Endothelial cell of umbilical vein (primary cell): ENCODE results near the gene NKAP.

Experiments
- FOS ChIP-seq: IDR thresholded peaks from 2 replicates; pipeline ENCODE4 v1.6.1; 2011; ENCODE audit warnings: mild to moderate bottlenecking, low read length, moderate library complexity, borderline replicate concordance; ENCODE audit not compliant: insufficient read depth
- POLR2A ChIP-seq: IDR thresholded peaks from 2 replicates; pipeline ENCODE4 v1.6.1; 2012; ENCODE audit warnings: low read depth, mild to moderate bottlenecking, control low read depth, low read length
- TF ChIP-seq, protein P1 (sequence below), 2 donors: IDR thresholded peaks; 1 replicate in 1 of 2; 2 replicates in 1 of 2; pipeline ENCODE4 v1.5.1; 2011; ENCODE audit warnings: low read length in 2 of 2, mild to moderate bottlenecking in 2 of 2, moderate library complexity in 2 of 2, control low read depth in 1 of 2, inconsistent platforms in 1 of 2, low read depth in 1 of 2; ENCODE audit not compliant: insufficient read depth in 1 of 2; ENCODE audit errors: extremely low read depth in 1 of 2

DNA sequence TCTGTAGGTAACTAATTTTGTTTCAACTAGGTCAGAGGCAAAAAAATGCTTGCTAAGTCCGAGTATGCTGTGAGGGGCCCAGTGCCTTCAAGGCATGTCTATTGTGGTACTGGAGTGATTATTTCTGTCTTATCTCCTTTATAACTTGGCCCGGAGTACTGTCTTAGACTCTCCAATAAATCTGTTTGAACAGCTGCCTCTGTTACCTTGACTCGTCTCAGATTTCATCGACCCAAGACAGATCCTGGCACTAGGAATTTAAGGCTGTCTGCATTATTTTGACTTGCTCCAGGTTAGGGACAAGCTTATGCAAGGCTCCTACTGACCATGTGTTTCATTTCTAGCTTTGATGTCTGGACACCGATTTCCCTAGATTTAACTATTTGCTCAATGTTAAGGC, 41.1 kb upstream of the NKAP start:
- TF ChIP-seq, protein P1, sequence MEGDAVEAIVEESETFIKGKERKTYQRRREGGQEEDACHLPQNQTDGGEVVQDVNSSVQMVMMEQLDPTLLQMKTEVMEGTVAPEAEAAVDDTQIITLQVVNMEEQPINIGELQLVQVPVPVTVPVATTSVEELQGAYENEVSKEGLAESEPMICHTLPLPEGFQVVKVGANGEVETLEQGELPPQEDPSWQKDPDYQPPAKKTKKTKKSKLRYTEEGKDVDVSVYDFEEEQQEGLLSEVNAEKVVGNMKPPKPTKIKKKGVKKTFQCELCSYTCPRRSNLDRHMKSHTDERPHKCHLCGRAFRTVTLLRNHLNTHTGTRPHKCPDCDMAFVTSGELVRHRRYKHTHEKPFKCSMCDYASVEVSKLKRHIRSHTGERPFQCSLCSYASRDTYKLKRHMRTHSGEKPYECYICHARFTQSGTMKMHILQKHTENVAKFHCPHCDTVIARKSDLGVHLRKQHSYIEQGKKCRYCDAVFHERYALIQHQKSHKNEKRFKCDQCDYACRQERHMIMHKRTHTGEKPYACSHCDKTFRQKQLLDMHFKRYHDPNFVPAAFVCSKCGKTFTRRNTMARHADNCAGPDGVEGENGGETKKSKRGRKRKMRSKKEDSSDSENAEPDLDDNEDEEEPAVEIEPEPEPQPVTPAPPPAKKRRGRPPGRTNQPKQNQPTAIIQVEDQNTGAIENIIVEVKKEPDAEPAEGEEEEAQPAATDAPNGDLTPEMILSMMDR (IDR thresholded peaks at IDR 0.05; ENCODE audit: extremely low read depth in 1 of 2, insufficient read depth in 1 of 2, low read depth in 1 of 2, low read length in 2 of 2): no peak
- TF ChIP-seq FOS: no peak
- TF ChIP-seq POLR2A: no peak
